SK-N-DZ (cell line): ENCODE data around the gene LSP1.
"Not testable (repeated sequence)": the region's sequence is repeated elsewhere in the genome, so short reads cannot be mapped to it uniquely, and the experiment has no call there.

Experiments used
- DNase-seq: peaks from one replicate; pipeline ENCODE4 v3.0.0-alpha.2; 2015; ENCODE audit warnings: low spot score

The LSP1 gene

GRCh38 chr11:1864831-1865665, 12.2 kb downstream of the LSP1 start:
- no peak for DNase-seq

DNA sequence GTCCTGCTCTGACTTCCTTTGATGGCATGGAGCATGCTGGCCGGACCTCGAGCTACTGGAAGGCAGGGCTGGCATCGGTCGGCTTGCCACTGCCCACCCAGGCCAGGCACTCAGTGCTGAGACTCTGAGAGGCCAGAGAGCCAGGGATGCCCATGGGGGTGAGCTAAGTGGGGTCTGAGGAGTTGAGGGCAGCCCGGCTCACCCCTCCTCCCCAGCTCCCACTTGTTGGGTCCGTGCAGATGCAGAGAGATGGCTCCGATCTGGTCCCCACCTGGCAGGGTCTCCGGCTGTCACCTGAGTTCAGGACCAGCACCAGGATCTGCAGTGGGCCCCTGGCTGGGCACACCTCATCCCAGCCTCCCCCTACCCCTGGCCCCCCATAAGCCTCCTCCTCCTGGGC, 13.3 kb downstream of the LSP1 start:
- DNase-seq, result no peak

- DNase-seq, result no peak
Observed at GRCh38 chr11:1866776-1867175, 13.9 kb downstream of the LSP1 start.

GRCh38 chr11:1867381-1867780, 14.5 kb downstream of the LSP1 start:
- DNase-seq, result no peak

- DNase-seq, result no peak
Observed at GRCh38 chr11:1868056-1868635, 15.3 kb downstream of the LSP1 start.

DNA sequence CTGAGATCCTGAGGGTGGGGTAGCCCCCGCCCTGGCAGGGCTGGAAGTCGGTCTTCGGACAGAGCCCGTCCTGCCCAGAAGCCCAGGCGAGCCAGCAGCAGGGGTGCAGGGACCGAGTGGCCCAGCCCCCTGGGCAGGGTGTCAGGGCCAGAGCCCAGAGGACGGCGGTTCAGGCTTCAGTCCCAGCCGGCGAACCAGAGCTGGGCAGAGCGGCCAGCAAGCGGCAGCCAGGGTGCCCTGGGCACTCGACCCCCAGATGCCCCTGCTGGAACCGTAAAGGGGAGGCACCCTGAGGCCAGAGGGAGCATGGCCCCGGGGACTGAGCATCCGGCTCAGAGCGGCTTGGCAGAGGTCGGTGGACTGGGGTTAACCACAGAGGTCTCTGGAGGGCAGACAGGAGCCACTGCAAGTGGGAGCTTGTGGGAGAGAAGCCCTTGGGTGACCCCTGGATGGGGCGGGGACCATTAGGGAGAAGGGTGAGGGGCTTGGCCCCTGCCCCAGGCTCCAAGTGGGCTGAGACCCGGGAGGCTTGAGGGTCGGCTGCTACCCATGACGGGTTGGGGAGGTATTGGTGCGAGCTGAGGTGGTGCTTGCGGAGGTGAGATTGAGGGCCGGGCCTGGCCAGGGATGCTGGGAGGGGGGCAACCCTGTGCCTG, 15.9 kb downstream of the LSP1 start:
- no peak for DNase-seq

- peak; percentile 29 for DNase-seq
Observed at GRCh38 chr11:1869427-1870325, 16.8 kb downstream of the LSP1 start.

- no peak for DNase-seq
Observed at GRCh38 chr11:1870326-1870696, 17.4 kb downstream of the LSP1 start.

- DNase-seq, result no peak
Observed at GRCh38 chr11:1870721-1871466, 18.0 kb downstream of the LSP1 start.

DNA sequence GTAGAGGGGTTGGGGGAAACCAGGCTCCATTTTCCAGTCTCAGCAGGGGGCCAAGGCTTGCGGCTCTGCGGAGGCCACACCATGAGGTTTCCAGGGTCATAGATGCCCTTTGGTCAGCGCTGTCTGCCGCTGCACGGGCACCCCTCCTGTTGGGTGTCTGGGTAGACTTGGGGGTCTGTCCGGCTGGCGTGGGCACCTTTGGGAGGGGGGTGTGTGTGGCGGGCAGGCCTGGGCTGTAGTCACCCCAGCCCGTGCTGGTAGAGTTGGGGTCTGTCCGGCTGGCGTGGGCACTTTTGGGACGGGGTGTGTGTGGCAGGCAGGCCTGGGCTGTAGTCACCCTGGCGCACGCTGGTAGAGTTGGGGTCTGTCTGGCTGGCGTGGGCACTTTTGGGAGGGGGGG, 18.6 kb downstream of the LSP1 start:
- no peak for DNase-seq

DNA sequence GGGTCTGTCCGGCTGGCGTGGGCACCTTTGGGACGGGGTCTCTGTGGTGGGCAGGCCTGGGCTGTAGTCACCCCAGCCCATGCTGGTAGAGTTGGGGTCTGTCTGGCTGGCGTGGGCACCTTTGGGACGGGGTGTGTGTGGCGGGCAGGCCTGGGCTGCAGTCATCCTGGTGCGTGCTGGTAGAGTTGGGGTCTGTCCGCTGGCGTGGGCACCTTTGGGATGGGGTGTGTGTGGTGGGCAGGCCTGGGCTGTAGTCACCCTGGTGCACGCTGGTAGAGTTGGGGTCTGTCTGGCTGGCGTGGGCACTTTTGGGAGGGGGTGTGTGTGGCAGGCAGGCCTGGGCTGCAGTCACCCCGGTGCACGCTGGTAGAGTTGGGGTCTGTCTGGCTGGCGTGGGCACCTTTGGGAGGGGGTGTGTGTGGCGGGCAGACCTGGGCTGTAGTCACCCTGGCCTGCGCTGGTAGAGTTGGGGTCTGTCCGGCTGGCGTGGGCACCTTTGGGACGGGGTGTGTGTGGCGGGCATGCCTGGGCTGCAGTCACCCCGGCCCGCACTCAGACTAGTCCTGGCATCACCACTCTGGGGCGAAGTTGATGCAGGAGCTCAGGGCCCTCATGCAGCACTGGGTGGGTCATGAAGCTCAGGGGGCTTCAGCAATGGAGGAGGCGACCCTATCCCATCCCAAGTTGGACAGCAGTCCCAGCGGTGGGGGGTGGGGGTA, 19.5 kb downstream of the LSP1 start:
- no peak for DNase-seq

- no peak for DNase-seq
Observed at GRCh38 chr11:1873048-1873812, 20.3 kb downstream of the LSP1 start.

DNA sequence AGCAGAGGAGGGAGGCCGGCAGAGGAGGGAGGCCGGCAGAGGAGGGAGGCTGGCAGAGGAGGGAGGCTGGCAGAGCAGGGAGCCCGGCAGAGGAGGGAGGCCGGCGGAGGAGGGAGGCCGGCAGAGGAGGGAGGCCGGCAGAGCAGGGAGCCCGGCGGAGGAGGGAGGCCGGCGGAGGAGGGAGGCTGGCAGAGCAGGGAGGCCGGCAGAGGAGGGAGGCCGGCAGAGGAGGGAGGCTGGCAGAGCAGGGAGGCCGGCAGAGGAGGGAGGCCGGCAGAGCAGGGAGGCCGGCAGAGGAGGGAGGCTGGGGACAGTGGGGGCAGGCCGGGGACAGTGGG, 20.9 kb downstream of the LSP1 start:
- DNase-seq, result not testable (repeated sequence)

- not testable (repeated sequence) for DNase-seq
Observed at GRCh38 chr11:1874441-1875092, 21.7 kb downstream of the LSP1 start.

GRCh38 chr11:1875093-1875850, 22.4 kb downstream of the LSP1 start:
- no peak for DNase-seq

- DNase-seq, result not testable (repeated sequence)
Observed at GRCh38 chr11:1875851-1876301, 23.0 kb downstream of the LSP1 start.

DNA sequence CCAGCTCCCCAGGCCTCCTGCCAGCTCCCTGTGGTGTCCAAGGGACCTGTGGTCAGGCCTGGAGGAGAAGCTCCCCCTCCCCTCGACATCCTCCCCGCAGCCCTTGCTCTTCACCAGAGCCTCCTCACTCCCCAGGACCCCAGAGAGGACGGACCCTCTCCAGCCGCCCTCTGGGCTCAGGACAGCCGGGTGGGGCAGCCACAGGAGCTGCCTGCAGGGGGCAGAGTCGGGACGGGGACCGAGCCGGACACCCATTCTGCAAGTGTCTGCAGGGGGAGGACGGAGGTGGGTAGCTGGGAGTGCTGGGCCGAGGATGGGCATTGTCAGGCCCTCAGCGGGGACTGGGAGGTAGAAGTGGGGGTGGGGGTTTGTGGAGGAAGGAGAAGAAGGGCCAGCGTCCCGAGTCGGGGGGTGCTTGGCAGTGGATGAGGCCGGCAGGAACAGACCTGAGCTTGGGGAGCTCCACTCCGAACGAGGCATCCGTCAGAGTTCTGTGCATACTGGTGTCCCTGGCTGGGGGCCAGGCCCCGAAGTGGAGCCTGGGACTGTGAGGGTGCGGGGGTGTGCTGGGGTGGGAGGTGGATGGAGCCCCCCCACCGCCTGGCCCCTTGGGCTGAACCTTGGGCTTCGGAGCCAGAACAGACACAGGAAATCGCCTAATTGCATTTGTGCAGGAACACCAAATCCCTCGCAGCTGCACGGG, 23.6 kb downstream of the LSP1 start:
- DNase-seq, result peak; percentile 64
